ENCODE measurements around the gene TFCP2. TPM values are rescaled to one million over a fixed set of nuclear protein-coding genes. Genes with fewer than 3 reads are reported as not detected.

Gene TFCP2
- total RNA-seq, 1 donor from 2014 or later, result 49.8 TPM

DNA sequence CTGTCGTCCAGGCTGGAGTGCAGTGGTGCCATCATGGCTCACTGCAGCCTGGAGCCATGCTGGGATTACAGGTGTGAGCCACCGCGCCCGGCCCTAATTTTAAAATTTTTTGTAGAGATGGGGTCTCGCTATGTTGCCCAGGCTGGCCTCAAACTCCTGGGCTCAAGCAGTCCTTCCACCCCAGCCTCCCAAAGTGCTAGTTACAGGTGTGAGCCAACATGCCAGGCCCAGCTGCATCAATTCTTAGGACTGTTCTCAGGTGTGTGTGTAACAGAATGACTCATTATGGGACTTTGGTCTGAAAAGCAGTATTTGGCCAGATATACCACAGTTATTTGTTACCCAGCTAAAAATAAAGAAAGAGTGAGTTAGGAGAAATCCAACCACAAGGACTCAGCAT, 107.4 kb downstream of the TFCP2 start:
- H3K4me3 Mint-ChIP-seq, result no peak overlapping the region
- no peaks in the 10 kb centered on the region for H3K4me1 Mint-ChIP-seq (ENCODE audit: low read depth)
- DNase-seq (ENCODE audit: low spot score), result no peak
- H3K27ac Mint-ChIP-seq, result no peak overlapping the region
- no peaks in the 10 kb centered on the region for H3K27me3 Mint-ChIP-seq (ENCODE audit: insufficient read depth)
- intact Hi-C loops (cut with micrococcal nuclease), result no loop called here
- H3K9me3 Mint-ChIP-seq, result no peaks in the 10 kb centered on the region
- peaks cover 33% of the 10 kb centered on the region for H3K36me3 Mint-ChIP-seq (ENCODE audit: low read depth)

DNA sequence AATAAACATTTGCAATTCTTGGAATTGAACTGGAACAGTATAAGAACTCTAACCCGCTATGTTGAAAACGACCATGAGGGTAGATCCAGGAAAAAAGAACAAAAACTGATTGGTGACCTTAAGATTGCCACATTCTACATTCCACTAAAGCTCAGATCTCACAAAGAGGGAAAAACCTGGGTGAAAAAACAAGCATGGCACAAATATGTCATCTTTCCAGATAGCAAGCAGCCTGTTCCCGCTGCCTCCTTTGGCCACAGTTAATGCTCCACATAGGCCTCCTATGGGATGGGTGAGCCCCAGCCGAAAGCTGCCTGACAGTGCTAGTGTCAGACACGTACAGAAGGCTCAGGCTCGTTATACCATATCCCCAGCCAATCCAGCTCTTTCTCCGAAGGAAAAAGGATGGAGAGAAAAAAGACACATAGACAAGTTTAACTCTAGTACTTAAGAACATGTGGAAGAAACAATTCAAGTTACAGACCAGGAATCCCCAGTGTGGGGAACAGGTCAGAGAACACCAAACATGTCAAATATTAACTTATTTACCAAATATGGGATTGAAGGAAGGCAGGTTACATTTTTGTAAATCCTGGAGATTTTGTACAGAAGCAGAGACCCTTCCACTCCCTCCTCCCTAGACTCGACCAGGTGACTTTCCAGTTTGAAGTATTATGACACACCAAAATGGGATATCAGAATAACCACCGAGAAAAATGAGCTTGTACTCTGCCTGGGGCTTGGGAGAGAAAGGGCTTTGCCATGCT, 110.1 kb downstream of the TFCP2 start:
- Mint-ChIP-seq H3K27ac (no peak overlapping the region), H3K4me1 (ENCODE audit: low read depth) (no peaks in the 10 kb centered on the region), H3K4me3 (no peak overlapping the region), H3K36me3 (ENCODE audit: low read depth) (peaks cover 44% of the 10 kb centered on the region), H3K27me3 (ENCODE audit: insufficient read depth) (no peaks in the 10 kb centered on the region), H3K9me3 (no peaks in the 10 kb centered on the region)
- intact Hi-C loops (cut with micrococcal nuclease), result no loop called here
- no peak for DNase-seq (ENCODE audit: low spot score)

DNA sequence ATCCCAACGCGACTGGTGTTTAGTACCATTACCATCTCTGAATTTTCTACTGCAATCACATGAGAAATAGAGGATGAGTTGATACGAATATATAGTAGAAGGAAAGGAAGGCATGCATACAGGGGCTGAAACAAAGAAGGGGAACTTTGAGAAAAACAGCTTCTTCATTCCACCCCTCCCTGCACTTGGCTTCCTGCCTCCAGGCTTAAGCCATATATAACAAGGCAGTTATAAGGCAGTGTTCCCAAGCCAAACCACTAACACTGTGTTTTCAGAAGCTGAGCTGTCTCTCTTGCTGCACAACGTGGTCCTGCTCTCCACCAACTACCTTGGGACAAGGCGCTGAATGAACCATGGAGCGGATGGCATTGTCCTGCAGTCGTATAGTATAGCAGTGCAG, 113.8 kb downstream of the TFCP2 start:
- Mint-ChIP-seq H3K4me1 (ENCODE audit: low read depth) (no peaks in the 10 kb centered on the region), H3K4me3 (no peak overlapping the region), H3K9me3 (no peaks in the 10 kb centered on the region), H3K36me3 (ENCODE audit: low read depth) (peaks cover 41% of the 10 kb centered on the region), H3K27ac (no peak overlapping the region), H3K27me3 (ENCODE audit: insufficient read depth) (no peaks in the 10 kb centered on the region)
- DNase-seq (ENCODE audit: low spot score), result no peak
- intact Hi-C loops (cut with micrococcal nuclease), result no loop called here

- Mint-ChIP-seq H3K4me1 (ENCODE audit: low read depth) (peaks cover 7% of the 10 kb centered on the region), H3K9me3 (no peaks in the 10 kb centered on the region), H3K4me3 (no peak overlapping the region), H3K27me3 (ENCODE audit: insufficient read depth) (no peaks in the 10 kb centered on the region), H3K27ac (peak overlapping the region; percentile 29), H3K36me3 (ENCODE audit: low read depth) (peaks cover 40% of the 10 kb centered on the region)
- DNase-seq (ENCODE audit: low spot score), result no peak
- intact Hi-C loops (cut with micrococcal nuclease), result no loop called here
Observed at GRCh38 chr12:51056242-51056641, 116.7 kb downstream of the TFCP2 start.

GRCh38 chr12:51055060-51055459, 117.9 kb downstream of the TFCP2 start:
- no peaks in the 10 kb centered on the region for H3K27me3 Mint-ChIP-seq (ENCODE audit: insufficient read depth)
- H3K9me3 Mint-ChIP-seq, result no peaks in the 10 kb centered on the region
- intact Hi-C loops (cut with micrococcal nuclease), result no loop called here
- DNase-seq (ENCODE audit: low spot score), result no peak
- H3K36me3 Mint-ChIP-seq (ENCODE audit: low read depth), result peaks cover 36% of the 10 kb centered on the region
- no peak overlapping the region for H3K27ac Mint-ChIP-seq
- H3K4me1 Mint-ChIP-seq (ENCODE audit: low read depth), result peaks cover 7% of the 10 kb centered on the region
- no peak overlapping the region for H3K4me3 Mint-ChIP-seq

GRCh38 chr12:51051787-51052186, 121.1 kb downstream of the TFCP2 start:
- no peak for DNase-seq (ENCODE audit: low spot score)
- Mint-ChIP-seq H3K4me1 (ENCODE audit: low read depth) (peaks cover 24% of the 10 kb centered on the region), H3K4me3 (no peak overlapping the region), H3K9me3 (no peaks in the 10 kb centered on the region), H3K27ac (no peak overlapping the region), H3K36me3 (ENCODE audit: low read depth) (peaks cover 26% of the 10 kb centered on the region), H3K27me3 (ENCODE audit: insufficient read depth) (no peaks in the 10 kb centered on the region)
- intact Hi-C loops (cut with micrococcal nuclease), result no loop called here

- H3K36me3 Mint-ChIP-seq (ENCODE audit: low read depth), result peaks cover 17% of the 10 kb centered on the region
- H3K27ac Mint-ChIP-seq, result peak overlapping the region; percentile 87
- H3K9me3 Mint-ChIP-seq, result no peaks in the 10 kb centered on the region
- H3K4me3 Mint-ChIP-seq, result peak overlapping the region; percentile 95
- H3K4me1 Mint-ChIP-seq (ENCODE audit: low read depth), result peaks cover 28% of the 10 kb centered on the region
- no peaks in the 10 kb centered on the region for H3K27me3 Mint-ChIP-seq (ENCODE audit: insufficient read depth)
- intact Hi-C loops (cut with micrococcal nuclease), result loop anchor here (2.0 to 5.0 kb wide), 4 partner anchors 71 to 285 kb away; partner anchors contain the start of genes ATF1 and BIN2
- DNase-seq (ENCODE audit: low spot score), result no peak
Observed at GRCh38 chr12:51049525-51049924, 123.4 kb downstream of the TFCP2 start.

DNA sequence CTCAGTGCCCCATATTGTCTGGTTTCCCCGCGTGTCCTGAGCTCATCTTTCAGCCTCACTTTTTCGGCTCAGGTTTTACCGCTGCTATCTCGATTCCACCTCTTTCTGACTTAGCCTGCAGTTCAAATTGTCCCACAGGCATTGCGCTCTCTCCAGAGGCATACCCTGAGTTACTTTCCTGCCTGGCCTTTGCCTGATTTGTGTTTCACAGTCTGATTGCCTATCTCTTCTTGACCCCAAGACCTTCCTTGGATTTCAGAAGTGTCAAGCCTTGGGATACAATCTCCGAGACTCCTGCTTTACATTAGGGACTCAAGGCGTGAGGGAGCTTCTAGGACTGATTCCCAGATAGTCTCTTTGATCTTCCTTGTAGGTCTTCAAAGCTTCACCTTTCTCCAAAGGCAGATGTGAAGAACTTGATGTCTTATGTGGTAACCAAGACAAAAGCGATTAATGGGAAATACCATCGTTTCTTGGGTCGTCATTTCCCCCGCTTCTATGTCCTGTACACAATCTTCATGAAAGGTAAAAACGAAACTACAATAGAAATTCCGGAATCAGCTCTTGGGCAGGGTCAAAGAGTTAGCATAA, 124.2 kb downstream of the TFCP2 start:
- Mint-ChIP-seq H3K4me1 (ENCODE audit: low read depth) (peaks cover 28% of the 10 kb centered on the region), H3K36me3 (ENCODE audit: low read depth) (peaks cover 11% of the 10 kb centered on the region), H3K27ac (peak overlapping the region; percentile 87), H3K4me3 (peak overlapping the region; percentile 95), H3K9me3 (no peaks in the 10 kb centered on the region), H3K27me3 (ENCODE audit: insufficient read depth) (no peaks in the 10 kb centered on the region)
- no peak for DNase-seq (ENCODE audit: low spot score)
- intact Hi-C loops (cut with micrococcal nuclease), result loop anchor here (1.0 to 5.0 kb wide), 10 partner anchors 22 to 321 kb away; partner anchors contain the start of genes ATF1, BIN2, CSRNP2 and SLC11A2

DNA sequence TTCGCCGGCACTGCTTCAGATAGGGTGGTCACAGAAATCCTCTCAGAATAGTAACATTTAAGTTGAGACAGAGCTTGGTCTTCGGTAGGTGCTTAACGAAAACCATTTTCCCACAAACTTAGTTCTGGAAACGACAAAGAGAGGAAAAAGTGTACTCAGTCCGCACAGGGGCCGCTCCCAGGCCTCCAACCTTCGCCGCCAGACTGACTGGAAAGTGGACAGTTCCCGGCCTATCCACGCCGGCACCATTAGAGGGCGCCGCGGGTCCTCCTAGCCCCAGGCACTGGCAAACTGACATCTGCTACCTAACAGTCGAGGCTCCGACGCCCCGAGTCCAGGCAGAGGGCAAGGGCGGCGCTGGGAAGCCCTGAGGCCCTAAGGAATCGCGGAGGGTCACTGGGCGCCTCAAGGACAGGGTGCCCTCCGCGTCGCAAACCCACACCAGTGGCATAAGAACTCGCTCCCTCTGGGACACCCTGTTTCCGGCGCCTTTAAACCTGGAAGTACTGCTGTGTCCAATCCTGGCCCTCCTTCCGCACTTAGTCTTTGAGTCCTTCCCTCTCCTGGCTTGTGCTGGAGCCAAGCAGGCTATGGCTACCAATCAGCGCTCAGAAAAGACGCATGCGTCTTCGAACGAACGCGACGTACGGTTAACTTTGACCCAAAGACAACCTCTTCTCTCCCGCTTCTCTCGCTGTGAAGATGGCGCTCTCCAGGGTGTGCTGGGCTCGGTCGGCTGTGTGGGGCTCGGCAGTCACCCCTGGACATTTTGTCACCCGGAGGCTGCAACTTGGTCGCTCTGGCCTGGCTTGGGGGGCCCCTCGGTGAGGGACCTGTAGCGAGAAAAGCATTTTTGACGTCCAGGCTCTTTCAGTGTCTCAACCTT, 125.0 kb downstream of the TFCP2 start, which contains the start of gene LETMD1:
LETMD1 (plus strand) TSS at position 673 of the 886 bp plus-strand sequence; CDS start at position 703, 30 bp downstream.
- H3K27me3 Mint-ChIP-seq (ENCODE audit: insufficient read depth), result no peaks in the 10 kb centered on the region
- peaks cover 28% of the 10 kb centered on the region for H3K4me1 Mint-ChIP-seq (ENCODE audit: low read depth)

More for the DNA sequence above, 125.0 kb downstream of the TFCP2 start, which contains the start of gene LETMD1:
- peak within 1 kb of the TSS; percentile 87 for H3K27ac Mint-ChIP-seq
- H3K9me3 Mint-ChIP-seq, result no peaks in the 10 kb centered on the region
- H3K4me3 Mint-ChIP-seq, result peak within 1 kb of the TSS; percentile 95
- H3K36me3 Mint-ChIP-seq (ENCODE audit: low read depth), result peaks cover 8% of the 10 kb centered on the region
- peak; percentile 91 for DNase-seq (ENCODE audit: low spot score)
- intact Hi-C loops (cut with micrococcal nuclease), result loop anchor here (1.0 to 5.0 kb wide), 12 partner anchors 22 to 321 kb away; partner anchors contain the start of genes ATF1, BIN2, CSRNP2 and SLC11A2

Other genes with a start within 250 kb of the TFCP2 start
- gene HIGD1C, start 220.6 kb downstream of the TFCP2 start, total RNA-seq, result not detected in 2 replicates
- 56.9 and 63.9 TPM in 2 replicates for gene SLC11A2, start 146.8 kb downstream of the TFCP2 start, total RNA-seq
- gene LETMD1, start 124.8 kb downstream of the TFCP2 start, total RNA-seq, result 70.7 and 74.3 TPM in 2 replicates
- 28.6 and 35.2 TPM in 2 replicates for gene CSRNP2, start 89.5 kb downstream of the TFCP2 start, total RNA-seq
- gene POU6F1, start 44.9 kb upstream of the TFCP2 start, total RNA-seq, result 5.2 and 6.7 TPM in 2 replicates
- gene DAZAP2, start 65.7 kb upstream of the TFCP2 start, total RNA-seq, result 163 and 169 TPM in 2 replicates
- 0.16 TPM in 1 of 2 replicates, not detected in the other for gene SMAGP, start 97.3 kb upstream of the TFCP2 start, total RNA-seq
- gene BIN2, start 151.0 kb upstream of the TFCP2 start, total RNA-seq, result 40.9 and 43.3 TPM in 2 replicates
- gene CELA1, start 173.5 kb upstream of the TFCP2 start, total RNA-seq, result not detected in 2 replicates
- gene GALNT6, start 218.3 kb upstream of the TFCP2 start, total RNA-seq, result 11.9 and 12.4 TPM in 2 replicates